ENCODE data around the gene CCDC120.

Gene CCDC120

GRCh38 chrX:49030283-49030682 lies 28.5 kb upstream of the CCDC120 start:
- no peaks in the 10 kb centered on the region for H3K4me1 ChIP-seq (ENCODE audit: low read depth, poor library complexity, severe bottlenecking)
- no peak overlapping the region for H3K4me2 ChIP-seq
- no peak for TF ChIP-seq CTCF (conservative IDR thresholded peaks at IDR 0.05; ENCODE audit: low read depth, low read length)
- H3K9ac ChIP-seq: no peak overlapping the region
- no peak overlapping the region for H3K4me3 ChIP-seq (IDR thresholded peaks at IDR 0.05; ENCODE audit: insufficient read depth, low read depth, low read length)
- H2AFZ ChIP-seq (ENCODE audit: low read depth): no peak overlapping the region
- H3K27me3 ChIP-seq (ENCODE audit: insufficient read depth, low read depth): no peaks in the 10 kb centered on the region
- no peaks in the 10 kb centered on the region for H3K36me3 ChIP-seq (ENCODE audit: insufficient read depth)
- no peaks in the 10 kb centered on the region for H3K79me2 ChIP-seq (ENCODE audit: insufficient read depth, low read depth)
- no peak overlapping the region for H3K27ac ChIP-seq
- no peaks in the 10 kb centered on the region for H4K20me1 ChIP-seq (ENCODE audit: insufficient read depth)

- no peaks in the 10 kb centered on the region for H3K36me3 ChIP-seq (ENCODE audit: insufficient read depth)
- H3K27ac ChIP-seq: no peak overlapping the region
- no peaks in the 10 kb centered on the region for H3K27me3 ChIP-seq (ENCODE audit: insufficient read depth, low read depth)
- H3K4me2 ChIP-seq: no peak overlapping the region
- no peak overlapping the region for H2AFZ ChIP-seq (ENCODE audit: low read depth)
- H3K4me1 ChIP-seq (ENCODE audit: low read depth, poor library complexity, severe bottlenecking): peaks cover 26% of the 10 kb centered on the region
- peaks cover 26% of the 10 kb centered on the region for H3K79me2 ChIP-seq (ENCODE audit: insufficient read depth, low read depth)
- TF ChIP-seq CTCF (conservative IDR thresholded peaks at IDR 0.05; ENCODE audit: low read depth, low read length): no peak
- no peaks in the 10 kb centered on the region for H4K20me1 ChIP-seq (ENCODE audit: insufficient read depth)
- H3K9ac ChIP-seq: no peak overlapping the region
- H3K4me3 ChIP-seq (IDR thresholded peaks at IDR 0.05; ENCODE audit: insufficient read depth, low read depth, low read length): no peak overlapping the region
Measured at GRCh38 chrX:49037883-49038475, 20.8 kb upstream of the CCDC120 start.

GRCh38 chrX:49039598-49040375 lies 19.0 kb upstream of the CCDC120 start:
- peaks cover 26% of the 10 kb centered on the region for H3K79me2 ChIP-seq (ENCODE audit: insufficient read depth, low read depth)
- no peak overlapping the region for H3K4me3 ChIP-seq (IDR thresholded peaks at IDR 0.05; ENCODE audit: insufficient read depth, low read depth, low read length)
- peaks cover 26% of the 10 kb centered on the region for H3K4me1 ChIP-seq (ENCODE audit: low read depth, poor library complexity, severe bottlenecking)
- no peaks in the 10 kb centered on the region for H3K27me3 ChIP-seq (ENCODE audit: insufficient read depth, low read depth)
- peak overlapping the region; percentile 67 for H3K27ac ChIP-seq
- no peak for TF ChIP-seq CTCF (conservative IDR thresholded peaks at IDR 0.05; ENCODE audit: low read depth, low read length)
- no peaks in the 10 kb centered on the region for H3K36me3 ChIP-seq (ENCODE audit: insufficient read depth)
- peak overlapping the region; percentile 26; the same call in 1 of the 2 replicates for H2AFZ ChIP-seq (ENCODE audit: low read depth)
- peak overlapping the region; percentile 53 for H3K4me2 ChIP-seq
- H3K9ac ChIP-seq: peak overlapping the region; percentile 32; the same call in 1 of the 2 replicates
- no peaks in the 10 kb centered on the region for H4K20me1 ChIP-seq (ENCODE audit: insufficient read depth)

GRCh38 chrX:49040376-49040955 lies 18.3 kb upstream of the CCDC120 start:
- Histone ChIP-seq H3K79me2 (ENCODE audit: insufficient read depth, low read depth) (peaks cover 26% of the 10 kb centered on the region), H3K9ac (peak overlapping the region; percentile 32; the same call in 1 of the 2 replicates), H2AFZ (ENCODE audit: low read depth) (no peak overlapping the region), H3K4me3 (IDR thresholded peaks at IDR 0.05; ENCODE audit: insufficient read depth, low read depth, low read length) (no peak overlapping the region), H4K20me1 (ENCODE audit: insufficient read depth) (no peaks in the 10 kb centered on the region), H3K36me3 (ENCODE audit: insufficient read depth) (no peaks in the 10 kb centered on the region), H3K4me2 (peak overlapping the region; percentile 53), H3K4me1 (ENCODE audit: low read depth, poor library complexity, severe bottlenecking) (peaks cover 26% of the 10 kb centered on the region), H3K27me3 (ENCODE audit: insufficient read depth, low read depth) (no peaks in the 10 kb centered on the region), H3K27ac (peak overlapping the region; percentile 67)
- no peak for TF ChIP-seq CTCF (conservative IDR thresholded peaks at IDR 0.05; ENCODE audit: low read depth, low read length)
